ENCODE data around the gene ZMYM1. TPM values are rescaled to one million over a fixed set of nuclear protein-coding genes. Genes with fewer than 3 reads are reported as not detected.
"Not testable (repeated sequence)": the region's sequence is repeated elsewhere in the genome, so short reads cannot be mapped to it uniquely, and the experiment has no call there.

Gene ZMYM1
- total and polyA plus RNA-seq, 5 donors = 2.6 to 9.9 (median 8.3) TPM

- no peak for ATAC-seq
These were observed 5.8 kb upstream of the ZMYM1 start for GRCh38 chr1:35073265-35073811.

GRCh38 chr1:35076426-35076825 is 2.8 kb upstream of the ZMYM1 start:
- H3K4me3 ChIP-seq (ENCODE audit: low read length); H3K27me3 ChIP-seq (ENCODE audit: control insufficient read depth, insufficient read depth); DNase-seq; H3K27ac ChIP-seq (ENCODE audit: low read length); intact Hi-C loops (cut with DNase I); ATAC-seq; H3K9me3 ChIP-seq (ENCODE audit: control insufficient read depth, low read length); H3K4me1 ChIP-seq (ENCODE audit: control insufficient read depth, insufficient read depth, low read length): not testable (repeated sequence)
- 92% methylated on average over 8 of the region's 8 CpGs for WGBS

More at GRCh38 chr1:35073265-35073811, 5.8 kb upstream of the ZMYM1 start:
- intact Hi-C loops (cut with DNase I) = no loop called here
- DNase-seq = no peak
- Histone ChIP-seq H3K4me1 (ENCODE audit: control insufficient read depth, insufficient read depth, low read length) (no peaks in the 10 kb centered on the region), H3K27me3 (ENCODE audit: control insufficient read depth, insufficient read depth) (no peaks in the 10 kb centered on the region), H3K4me3 (ENCODE audit: low read length) (no peak overlapping the region), H3K9me3 (ENCODE audit: control insufficient read depth, low read length) (no peaks in the 10 kb centered on the region), H3K27ac (ENCODE audit: low read length) (no peak overlapping the region)
- WGBS = 93% methylated on average over 1 of the region's 1 CpG

- ATAC-seq = no peak
- intact Hi-C loops (cut with DNase I) = no loop called here
- WGBS = 88% methylated on average over 13 of the region's 13 CpGs
These were observed 1.1 kb downstream of the ZMYM1 start for GRCh38 chr1:35080171-35080854.

GRCh38 chr1:35085421-35085820 is 6.2 kb downstream of the ZMYM1 start:
- DNase-seq (no peak), ATAC-seq (no peak)
- Histone ChIP-seq H3K4me3 (ENCODE audit: low read length) (no peak overlapping the region), H3K9me3 (ENCODE audit: control insufficient read depth, low read length) (no peaks in the 10 kb centered on the region), H3K4me1 (ENCODE audit: control insufficient read depth, insufficient read depth, low read length) (peaks cover 2% of the 10 kb centered on the region), H3K27ac (ENCODE audit: low read length) (no peak overlapping the region), H3K27me3 (ENCODE audit: control insufficient read depth, insufficient read depth) (no peaks in the 10 kb centered on the region)
- intact Hi-C loops (cut with DNase I) = no loop called here

More at GRCh38 chr1:35080171-35080854, 1.1 kb downstream of the ZMYM1 start:
- H3K27ac ChIP-seq (ENCODE audit: low read length) = no peak overlapping the region
- H3K4me3 ChIP-seq (ENCODE audit: low read length) = peak overlapping the region; percentile 70
- no peaks in the 10 kb centered on the region for H3K27me3 ChIP-seq (ENCODE audit: control insufficient read depth, insufficient read depth)
- DNase-seq = no peak
- H3K9me3 ChIP-seq (ENCODE audit: control insufficient read depth, low read length) = no peaks in the 10 kb centered on the region
- H3K4me1 ChIP-seq (ENCODE audit: control insufficient read depth, insufficient read depth, low read length) = peaks cover 5% of the 10 kb centered on the region

GRCh38 chr1:35097224-35097623 is 18.0 kb downstream of the ZMYM1 start:
- no peaks in the 10 kb centered on the region for H3K27me3 ChIP-seq (ENCODE audit: control insufficient read depth, insufficient read depth)
- ATAC-seq (no peak), DNase-seq (no peak)
- 0% methylated on average over 1 of the region's 1 CpG for WGBS
- no peaks in the 10 kb centered on the region for H3K4me1 ChIP-seq (ENCODE audit: control insufficient read depth, insufficient read depth, low read length)
- H3K4me3 ChIP-seq (ENCODE audit: low read length) = no peak overlapping the region
- no peak overlapping the region for H3K27ac ChIP-seq (ENCODE audit: low read length)
- intact Hi-C loops (cut with DNase I) = no loop called here
- no peaks in the 10 kb centered on the region for H3K9me3 ChIP-seq (ENCODE audit: control insufficient read depth, low read length)

- Histone ChIP-seq H3K9me3 (ENCODE audit: control insufficient read depth, low read length) (no peaks in the 10 kb centered on the region), H3K4me1 (ENCODE audit: control insufficient read depth, insufficient read depth, low read length) (no peaks in the 10 kb centered on the region), H3K4me3 (ENCODE audit: low read length) (no peak overlapping the region), H3K27ac (ENCODE audit: low read length) (no peak overlapping the region), H3K27me3 (ENCODE audit: control insufficient read depth, insufficient read depth) (no peaks in the 10 kb centered on the region)
- WGBS = 97% methylated on average over 1 of the region's 1 CpG
- no peak for DNase-seq
- no peak for ATAC-seq
- intact Hi-C loops (cut with DNase I) = no loop called here
These were observed 31.9 kb downstream of the ZMYM1 start for GRCh38 chr1:35111106-35111505.

GRCh38 chr1:35112668-35113067 is 33.5 kb downstream of the ZMYM1 start:
- no peak for ATAC-seq
- WGBS = 87% methylated on average over 4 of the region's 4 CpGs
- intact Hi-C loops (cut with DNase I) = no loop called here

GRCh38 chr1:35115459-35116383 is 36.5 kb downstream of the ZMYM1 start:
- Histone ChIP-seq H3K27me3 (ENCODE audit: control insufficient read depth, insufficient read depth) (no peaks in the 10 kb centered on the region), H3K4me1 (ENCODE audit: control insufficient read depth, insufficient read depth, low read length) (no peaks in the 10 kb centered on the region), H3K9me3 (ENCODE audit: control insufficient read depth, low read length) (no peaks in the 10 kb centered on the region), H3K27ac (ENCODE audit: low read length) (no peak overlapping the region), H3K4me3 (ENCODE audit: low read length) (no peak overlapping the region)
- intact Hi-C loops (cut with DNase I) = no loop called here
- no peak for ATAC-seq
- DNase-seq = no peak
- 87% methylated on average over 8 of the region's 8 CpGs for WGBS

More at GRCh38 chr1:35112668-35113067, 33.5 kb downstream of the ZMYM1 start:
- no peaks in the 10 kb centered on the region for H3K27me3 ChIP-seq (ENCODE audit: control insufficient read depth, insufficient read depth)
- no peak overlapping the region for H3K4me3 ChIP-seq (ENCODE audit: low read length)
- H3K27ac ChIP-seq (ENCODE audit: low read length) = no peak overlapping the region
- H3K9me3 ChIP-seq (ENCODE audit: control insufficient read depth, low read length) = no peaks in the 10 kb centered on the region
- DNase-seq = no peak
- H3K4me1 ChIP-seq (ENCODE audit: control insufficient read depth, insufficient read depth, low read length) = no peaks in the 10 kb centered on the region

GRCh38 chr1:35120458-35121133 is 41.4 kb downstream of the ZMYM1 start:
- intact Hi-C loops (cut with DNase I) = no loop called here
- Histone ChIP-seq H3K4me1 (ENCODE audit: control insufficient read depth, insufficient read depth, low read length) (no peaks in the 10 kb centered on the region), H3K9me3 (ENCODE audit: control insufficient read depth, low read length) (no peaks in the 10 kb centered on the region), H3K27me3 (ENCODE audit: control insufficient read depth, insufficient read depth) (no peaks in the 10 kb centered on the region), H3K4me3 (ENCODE audit: low read length) (peak overlapping the region; percentile 56), H3K27ac (ENCODE audit: low read length) (no peak overlapping the region)
- 18% methylated on average over 36 of the region's 36 CpGs for WGBS
- peak; percentile 72 to 76 for ATAC-seq
- peak in 2 of 3 donors; percentile 23 to 65 for DNase-seq

- Histone ChIP-seq H3K4me3 (ENCODE audit: low read length) (no peak overlapping the region), H3K27me3 (ENCODE audit: control insufficient read depth, insufficient read depth) (no peaks in the 10 kb centered on the region), H3K4me1 (ENCODE audit: control insufficient read depth, insufficient read depth, low read length) (no peaks in the 10 kb centered on the region), H3K9me3 (ENCODE audit: control insufficient read depth, low read length) (no peaks in the 10 kb centered on the region), H3K27ac (ENCODE audit: low read length) (no peak overlapping the region)
- 80% methylated on average over 9 of the region's 9 CpGs for WGBS
- intact Hi-C loops (cut with DNase I) = no loop called here
- ATAC-seq (peak in 1 of 2 donors; percentile 69), DNase-seq (no peak)
These were observed 43.1 kb downstream of the ZMYM1 start for GRCh38 chr1:35122311-35122710.

All from right cardiac atrium (tissue), 5 donors.